Cardiac septum (tissue), 1 donor: ENCODE results near the gene NEMP1. TPM values are rescaled to one million over a fixed set of nuclear protein-coding genes. Genes with fewer than 3 reads are reported as not detected.
"Not testable (repeated sequence)": the region's sequence is repeated elsewhere in the genome, so short reads cannot be mapped to it uniquely, and the experiment has no call there.

Experiments
- DNase-seq: peaks from one replicate; pipeline ENCODE4 v3.0.0-alpha.2; 2020; ENCODE audit warnings: low spot score
- intact Hi-C: fragments of 100-400 bp; cut with DNase I; formaldehyde crosslinking; loops from one replicate; pipeline ENCODE4 v1.14.0; 2022
- total RNA-seq: library from RNA; stranded (reverse); fragmentation: NEBNext Ultra II Directional; extraction: Animal tissue kit (Norgen Biotek cat#: 25700); gene quantifications from one replicate; pipeline ENCODE4 v1.2.1, GENCODE V29; 2021
- donor health status: DM: no; HTN: no; CAD: no.

The NEMP1 gene
- total RNA-seq, 1 donor from 2014 or later: 2.4 TPM

DNA sequence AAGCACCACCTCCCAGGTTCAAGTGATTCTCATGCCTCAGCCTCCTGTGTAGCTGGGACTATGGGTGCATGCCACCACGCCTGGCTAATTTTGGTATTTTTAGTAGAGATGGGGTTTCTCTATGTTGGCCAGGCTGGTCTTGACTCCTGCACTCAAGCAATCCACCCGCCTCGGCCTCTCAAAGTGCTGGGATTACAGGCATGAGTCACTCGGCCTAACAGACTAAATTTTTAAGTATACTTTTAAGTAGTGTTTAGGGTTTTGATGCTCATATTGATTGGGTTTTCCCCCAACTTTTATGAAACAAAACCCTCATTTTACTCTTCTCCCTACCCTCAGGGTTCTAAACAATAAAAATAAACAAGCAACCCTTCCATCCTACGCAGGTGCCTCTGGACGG, 34.1 kb downstream of the NEMP1 start:
- intact Hi-C loops: no loop called here
- no peak for DNase-seq

DNA sequence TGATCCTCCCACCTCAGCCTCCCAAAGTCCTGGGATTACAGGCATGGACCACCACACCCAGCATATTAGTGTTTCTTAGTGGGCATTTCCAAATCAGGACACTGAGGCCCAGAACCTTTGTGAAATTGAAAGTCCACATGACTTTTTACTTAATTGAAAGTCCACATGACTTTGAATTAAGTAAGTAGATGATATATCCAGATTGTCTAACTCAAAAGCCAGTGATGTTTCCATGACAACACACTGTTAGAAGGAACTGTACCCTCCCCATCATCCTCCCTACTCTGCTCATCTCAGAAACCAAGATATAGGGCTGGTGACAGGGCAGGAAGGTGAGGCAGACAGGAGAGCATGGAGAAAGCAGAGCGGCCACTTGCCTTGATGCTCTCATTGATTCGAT, 35.9 kb downstream of the NEMP1 start:
- DNase-seq: no peak
- intact Hi-C loops: no loop called here

DNA sequence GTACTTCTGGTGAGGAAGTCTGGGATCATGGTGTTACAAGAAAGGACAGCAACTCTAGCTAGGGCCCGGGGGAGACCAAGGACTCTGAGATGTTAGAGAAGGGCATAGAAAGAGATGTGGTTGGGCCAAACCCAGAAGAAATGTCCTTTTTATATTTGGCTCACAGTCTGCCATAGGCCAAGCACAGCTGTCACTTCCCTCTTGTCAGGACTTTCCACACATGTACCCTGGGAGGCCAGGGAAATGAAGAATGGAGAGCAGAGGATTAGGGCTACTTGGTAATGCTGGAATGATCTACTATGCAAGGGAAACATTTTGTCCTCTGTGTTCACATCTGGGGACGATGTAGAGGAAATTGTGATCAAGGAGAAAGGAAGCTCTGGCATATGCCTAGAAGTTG, 37.8 kb downstream of the NEMP1 start:
- intact Hi-C loops: no loop called here
- no peak for DNase-seq

DNA sequence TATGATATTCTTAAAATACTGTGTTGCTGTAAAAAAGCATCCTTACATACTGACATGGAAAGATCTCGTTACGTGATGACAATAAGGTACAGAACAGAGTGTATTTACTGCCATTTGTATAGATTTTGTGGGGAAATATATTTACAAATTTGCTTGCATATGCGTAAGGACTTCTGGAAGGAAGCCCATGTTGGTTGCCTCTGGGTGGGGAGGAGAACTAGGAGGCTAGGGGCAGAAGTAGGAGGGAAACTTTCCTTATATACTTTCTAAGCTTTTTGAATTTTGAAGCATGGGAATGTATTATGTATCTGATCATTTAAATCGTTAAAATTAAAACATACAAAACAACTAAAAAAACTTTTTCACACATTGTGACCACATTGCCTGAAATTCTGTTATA, 38.4 kb downstream of the NEMP1 start:
- intact Hi-C loops: no loop called here
- no peak for DNase-seq

DNA sequence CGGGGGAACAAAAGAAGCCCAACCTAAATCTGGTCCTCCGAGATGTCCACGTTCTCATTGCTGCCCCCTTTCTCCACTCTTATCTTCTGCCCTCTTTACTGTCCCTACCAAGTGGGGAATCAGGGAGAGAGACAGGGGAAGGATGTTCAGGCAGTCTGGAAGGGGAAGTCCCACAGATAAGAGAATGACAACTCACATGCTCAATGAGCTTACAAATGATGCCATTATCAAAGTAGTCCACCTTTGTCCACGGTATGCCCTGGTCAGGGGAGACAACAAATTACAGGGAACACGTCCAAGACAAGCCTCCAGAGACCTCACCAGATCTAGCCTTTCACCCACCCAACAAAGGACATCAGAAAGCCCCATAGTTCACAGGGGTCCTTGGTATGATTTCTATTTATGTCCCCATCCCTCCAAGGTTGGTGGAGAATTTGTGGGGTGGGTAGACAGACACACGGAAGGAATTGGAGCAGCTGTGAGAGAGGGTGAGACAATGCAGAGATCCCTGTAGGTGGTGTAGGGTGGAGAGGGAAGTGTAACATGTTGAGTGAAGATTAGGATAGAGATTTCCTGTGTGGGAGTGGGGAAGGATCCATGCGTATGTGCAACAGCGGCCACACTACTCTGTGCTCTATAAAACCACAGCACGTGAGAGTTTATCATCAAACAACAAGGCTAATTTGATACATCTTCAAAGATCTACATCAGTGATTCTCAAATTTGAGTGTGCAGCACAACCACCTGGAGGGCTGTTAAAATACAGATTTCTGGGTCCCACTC, 39.4 kb downstream of the NEMP1 start:
- intact Hi-C loops: no loop called here
- DNase-seq: no peak

DNA sequence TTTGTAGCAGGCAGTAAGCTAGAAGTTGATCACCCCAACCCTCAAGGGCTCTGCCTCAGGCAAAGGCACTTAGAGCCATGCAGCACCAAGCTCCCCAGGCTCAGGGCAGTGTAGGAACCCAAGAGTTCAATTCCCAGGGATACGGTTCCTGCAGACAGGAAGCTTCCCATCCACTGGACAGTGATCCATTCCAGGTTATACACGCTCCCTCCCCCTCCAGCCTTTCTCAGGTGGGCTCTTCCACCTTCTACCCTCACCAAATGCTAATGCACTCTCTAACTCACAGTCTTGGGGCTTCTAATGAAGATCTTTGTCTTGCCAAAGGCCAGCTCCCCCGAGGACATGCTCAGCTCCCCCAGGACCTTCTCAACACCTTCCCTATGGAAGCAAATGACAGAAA, 41.3 kb downstream of the NEMP1 start:
- no peak for DNase-seq
- intact Hi-C loops: no loop called here

DNA sequence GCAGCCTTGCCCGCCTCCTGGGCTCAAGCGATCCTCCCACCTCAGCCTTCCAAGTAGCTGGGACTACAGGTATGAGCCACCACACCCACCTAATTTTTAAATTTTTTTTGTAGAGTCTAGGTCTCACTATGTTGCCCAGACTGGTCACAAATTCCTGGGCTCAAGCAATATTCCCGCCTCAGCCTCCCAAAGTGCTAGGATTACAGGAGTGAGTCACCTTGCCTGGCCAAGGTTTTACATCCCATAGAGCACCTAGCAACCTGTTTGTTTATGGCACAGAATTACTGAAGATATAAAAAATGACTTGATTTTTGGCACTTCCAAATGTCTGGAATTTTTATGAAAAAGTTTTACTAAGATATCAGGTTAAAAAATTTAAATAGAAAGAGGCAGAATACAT, 45.2 kb downstream of the NEMP1 start:
- intact Hi-C loops: no loop called here
- DNase-seq: no peak

DNA sequence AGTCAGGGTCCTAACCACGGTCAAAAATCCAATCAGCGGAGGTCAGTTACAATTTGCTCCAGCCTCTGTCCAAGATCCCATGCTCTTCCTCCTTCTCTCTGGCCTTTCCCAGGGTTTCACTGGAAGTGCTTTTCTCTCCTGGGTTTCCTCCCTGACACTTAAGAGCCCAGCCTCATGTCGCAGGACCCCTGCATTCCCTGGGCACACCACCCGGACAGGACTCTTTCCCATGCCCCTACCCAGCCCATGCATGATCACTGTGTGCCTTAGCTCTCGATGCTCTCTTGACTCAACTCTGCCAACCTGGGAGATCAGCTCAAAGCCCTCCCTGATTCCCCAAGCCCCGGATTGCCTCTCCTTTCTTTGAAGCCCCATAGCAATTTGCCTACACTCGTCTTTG, 46.8 kb downstream of the NEMP1 start:
- intact Hi-C loops: no loop called here
- DNase-seq: no peak

DNA sequence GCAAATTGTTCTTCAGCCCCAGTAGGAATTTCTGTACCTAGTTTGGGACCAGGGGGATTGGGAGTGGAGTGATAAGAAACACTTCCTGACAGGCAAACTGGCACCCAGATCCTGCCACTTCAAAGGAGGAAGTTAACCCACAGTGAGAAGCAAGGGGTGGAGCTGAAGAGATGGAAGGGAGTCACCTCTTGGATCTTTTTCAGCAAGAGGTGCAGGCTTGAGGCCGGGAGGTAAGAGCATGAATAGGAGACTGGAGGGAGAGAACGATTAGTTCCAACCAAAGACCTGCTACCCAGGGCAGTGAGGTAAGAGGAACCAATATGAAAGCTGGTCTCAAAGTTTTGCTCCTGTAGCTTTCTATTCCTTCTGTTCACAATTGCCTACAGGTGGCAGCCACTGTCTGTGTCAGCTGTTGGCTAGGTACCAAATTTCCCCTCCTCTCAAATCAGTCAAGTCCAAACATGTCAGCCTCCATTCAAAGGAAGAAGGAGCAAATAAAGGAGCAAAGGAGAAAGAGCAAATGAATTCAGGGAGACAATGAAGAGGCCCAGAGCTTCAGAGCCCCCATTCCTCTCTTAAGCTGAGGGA, 47.4 kb downstream of the NEMP1 start:
- intact Hi-C loops: no loop called here
- no peak for DNase-seq

DNA sequence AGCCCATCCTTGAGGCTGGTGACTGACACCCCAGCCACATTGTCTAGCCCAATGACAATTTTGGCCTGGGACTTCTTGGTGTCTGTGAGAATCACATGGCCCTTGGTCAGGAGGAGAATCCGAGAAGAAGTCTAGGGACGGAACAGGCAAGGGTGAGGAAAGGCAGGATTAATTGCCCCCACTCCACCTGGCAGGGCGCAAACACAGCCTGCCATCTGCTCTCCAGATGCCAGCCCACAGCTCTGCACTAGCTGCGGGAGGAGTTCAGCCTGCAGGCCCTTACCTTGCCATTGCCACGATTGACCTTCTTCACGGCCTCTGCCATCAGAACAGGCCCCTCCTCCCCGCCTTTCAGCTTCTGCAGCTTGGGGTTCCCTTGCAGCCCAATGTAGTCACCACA, 49.1 kb downstream of the NEMP1 start:
- no peak for DNase-seq

DNA sequence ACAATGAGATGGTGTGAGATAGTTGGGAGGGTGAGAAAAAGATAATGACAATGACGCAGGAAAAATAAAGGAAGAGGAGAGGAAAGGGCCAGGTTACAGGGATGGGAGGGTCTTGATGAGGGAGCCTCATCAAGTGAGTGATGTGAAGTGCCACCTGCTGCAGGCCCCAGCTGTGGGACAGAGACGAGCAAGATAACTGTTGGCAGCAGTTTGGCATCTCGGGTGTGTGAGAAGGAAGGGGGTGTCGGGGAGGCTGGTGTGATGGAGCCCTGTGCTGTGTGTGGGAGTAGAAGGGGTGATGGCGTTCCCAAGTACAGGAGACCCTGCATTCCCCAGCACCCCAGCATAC, 50.8 kb downstream of the NEMP1 start:
- no peak for DNase-seq
- intact Hi-C loops: no loop called here

More for the DNA sequence above, 49.1 kb downstream of the NEMP1 start:
- intact Hi-C loops: no loop called here

DNA sequence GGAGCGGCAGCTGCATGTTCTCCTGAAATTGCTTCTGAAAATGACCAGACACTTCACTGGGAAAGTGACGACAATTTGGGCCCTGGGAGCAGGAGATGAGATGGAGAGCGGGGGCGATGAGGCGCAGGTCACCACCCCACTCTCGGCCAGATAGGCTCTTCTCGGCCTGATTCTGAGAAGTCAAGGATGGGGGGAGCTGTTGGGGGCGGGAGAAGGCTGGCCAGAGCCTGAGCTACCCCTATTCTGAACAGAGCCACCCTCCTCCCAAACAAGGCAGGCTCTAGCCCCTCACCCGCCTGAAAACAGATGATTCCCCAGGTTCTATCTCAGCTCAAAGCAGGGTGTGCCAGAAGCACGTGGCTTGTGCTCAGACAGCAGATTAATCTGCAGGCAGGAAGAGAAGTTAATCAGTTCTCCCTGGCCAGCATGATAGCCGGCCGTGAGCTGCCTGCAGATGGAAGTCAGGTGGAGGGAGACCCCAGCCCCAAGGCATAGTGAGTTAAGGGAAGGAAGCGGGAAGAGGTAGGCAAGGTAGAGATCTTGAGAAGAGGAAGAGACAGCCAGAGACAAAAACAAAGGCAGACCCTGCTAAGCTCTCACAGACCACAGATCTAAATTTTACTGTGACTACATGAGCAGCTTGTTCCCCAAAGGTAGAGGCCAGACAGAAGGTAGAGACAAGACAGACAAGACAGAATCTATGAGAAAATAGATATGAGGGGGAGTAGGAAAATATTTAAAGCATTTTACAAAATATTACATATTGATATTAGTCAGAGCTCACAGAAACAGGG, 51.4 kb downstream of the NEMP1 start:
- intact Hi-C loops: no loop called here
- DNase-seq: no peak

DNA sequence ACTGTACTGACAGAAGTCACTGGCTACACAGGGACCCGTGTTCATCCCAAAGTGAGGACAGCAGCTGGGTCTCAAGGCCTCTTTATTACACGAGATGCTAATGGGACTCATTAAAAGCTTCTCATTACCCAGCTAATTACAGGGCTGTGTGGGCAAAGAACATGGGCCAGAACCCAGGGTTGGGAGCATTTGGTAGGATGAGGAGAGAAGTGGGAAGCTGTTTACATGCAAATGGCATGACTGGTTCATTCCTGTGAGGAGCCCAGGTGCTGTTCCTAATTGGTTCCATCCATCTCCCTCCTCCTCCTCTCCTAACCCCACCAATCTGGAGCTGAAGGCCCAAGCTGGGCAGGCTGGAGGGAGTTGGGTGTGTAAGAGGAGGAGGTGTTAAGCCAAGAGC, 53.4 kb downstream of the NEMP1 start:
- no peak for DNase-seq
- intact Hi-C loops: no loop called here

DNA sequence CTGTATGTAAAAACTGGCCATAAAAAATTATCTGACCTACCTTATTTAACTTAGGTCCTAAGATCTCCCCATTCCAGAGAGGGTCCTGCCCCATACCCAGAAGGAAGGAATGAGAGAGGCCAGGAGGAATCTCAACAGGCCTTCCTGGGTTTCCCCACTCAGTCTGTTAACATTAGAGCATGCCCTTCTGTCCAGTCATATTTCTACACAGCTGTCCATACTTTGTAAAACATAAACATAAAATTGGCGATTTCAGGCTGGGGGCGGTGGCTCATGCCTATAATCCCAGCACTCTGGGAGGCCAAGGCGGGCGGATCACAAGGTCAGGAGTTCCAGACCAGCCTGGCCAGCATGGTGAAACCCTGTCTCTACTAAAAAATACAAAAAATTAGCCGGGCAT, 56.3 kb downstream of the NEMP1 start:
- DNase-seq, intact Hi-C loops: not testable (repeated sequence)

DNA sequence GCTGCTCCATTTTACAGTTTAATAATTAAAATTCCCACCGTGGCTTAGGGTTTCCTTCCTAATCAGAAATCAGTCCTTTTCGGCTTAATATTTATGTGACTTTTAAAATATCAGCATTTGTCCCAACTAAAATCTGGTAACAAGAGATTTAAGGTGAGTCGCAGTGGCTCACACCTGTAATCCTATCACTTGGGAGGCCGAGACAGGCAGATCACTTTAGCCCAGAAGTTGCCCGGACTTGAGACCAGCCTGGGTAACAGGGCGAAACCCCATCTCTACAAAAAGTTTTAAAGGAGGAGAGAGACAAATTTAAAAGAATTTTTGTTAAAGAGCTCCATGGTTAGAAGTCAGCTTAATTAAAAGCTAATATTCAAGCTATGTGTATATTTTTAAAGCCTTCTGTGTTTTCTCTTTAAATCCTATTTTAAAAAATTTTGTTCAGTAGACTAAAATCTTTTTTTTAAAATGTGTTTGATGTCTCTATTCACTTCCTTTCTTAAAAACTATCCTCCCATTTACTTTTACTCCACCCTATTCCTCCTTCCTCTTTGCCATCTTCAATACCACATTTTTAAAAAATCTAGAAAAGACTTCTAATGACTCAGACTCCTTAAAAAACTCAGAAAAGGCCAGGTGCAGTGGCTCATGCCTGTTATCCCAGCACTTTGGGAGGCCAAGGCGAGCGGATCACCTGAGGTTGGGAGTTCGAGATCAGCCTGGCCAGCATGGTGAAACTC, 58.4 kb downstream of the NEMP1 start:
- intact Hi-C loops: no loop called here
- DNase-seq: no peak

DNA sequence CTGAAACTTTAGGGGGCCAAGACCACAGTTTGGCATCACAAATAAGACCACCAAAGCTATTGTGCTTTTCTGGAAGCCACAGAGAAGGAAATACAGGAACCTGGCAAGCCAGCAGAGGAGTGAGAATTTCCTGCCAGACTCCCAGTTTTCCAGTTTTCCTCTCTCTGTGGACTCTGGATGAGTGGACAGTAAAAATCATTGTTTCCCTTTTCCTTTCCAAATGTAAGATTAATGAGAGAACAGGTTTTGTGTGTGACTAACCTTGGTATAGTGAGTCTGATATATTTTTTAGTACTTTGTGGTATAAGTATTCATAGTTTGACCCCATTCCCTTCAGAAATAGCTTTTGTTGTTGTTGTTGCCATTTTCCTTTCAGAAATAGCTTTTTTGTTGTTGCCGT, 59.7 kb downstream of the NEMP1 start:
- intact Hi-C loops: no loop called here
- no peak for DNase-seq

DNA sequence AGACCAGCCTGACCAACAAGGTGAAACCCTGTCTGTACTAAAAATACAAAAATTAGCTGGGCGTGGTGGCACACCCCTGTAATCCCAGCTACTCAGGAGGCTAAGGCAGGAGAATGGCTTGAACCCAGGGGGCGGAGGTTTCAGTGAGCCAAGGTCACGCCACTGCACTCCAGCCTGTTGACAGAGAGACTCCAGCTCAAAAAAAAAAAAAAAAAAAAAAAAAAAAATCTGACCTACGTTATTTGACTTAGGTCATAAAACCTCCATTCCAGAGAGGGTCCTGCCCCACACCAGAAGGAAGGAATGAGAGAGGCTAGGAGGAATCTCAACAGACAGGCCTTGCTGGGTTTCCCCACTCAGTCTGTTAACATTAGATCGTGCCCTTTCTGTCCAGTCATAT, 60.2 kb downstream of the NEMP1 start:
- DNase-seq, intact Hi-C loops: not testable (repeated sequence)

DNA sequence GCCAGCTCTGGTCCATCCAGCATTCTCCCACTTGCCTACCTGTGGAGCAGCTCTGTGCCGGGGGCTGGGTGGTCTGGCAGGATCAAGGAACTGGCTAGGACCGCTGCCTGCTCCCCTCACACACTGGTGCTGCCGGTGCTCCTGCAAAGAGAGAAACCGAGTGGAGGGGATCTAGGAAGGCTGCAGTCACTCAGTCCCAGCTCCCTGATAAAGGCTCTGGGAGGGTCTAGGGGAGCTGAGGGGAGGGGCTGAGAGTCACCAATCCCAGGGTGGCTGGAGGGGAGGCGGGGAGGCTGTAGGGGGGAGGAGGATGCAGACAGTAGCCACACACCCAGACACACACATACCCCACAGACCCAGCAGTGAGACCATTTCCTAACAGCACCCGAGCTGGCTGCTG, 62.2 kb downstream of the NEMP1 start, which contains the start of gene TAC3:
TAC3 (minus strand) TSS at position 182 of the 400 bp plus-strand sequence. CDS start 732 bp downstream, outside the sequence.
- intact Hi-C loops: no loop called here
- no peak for DNase-seq

DNA sequence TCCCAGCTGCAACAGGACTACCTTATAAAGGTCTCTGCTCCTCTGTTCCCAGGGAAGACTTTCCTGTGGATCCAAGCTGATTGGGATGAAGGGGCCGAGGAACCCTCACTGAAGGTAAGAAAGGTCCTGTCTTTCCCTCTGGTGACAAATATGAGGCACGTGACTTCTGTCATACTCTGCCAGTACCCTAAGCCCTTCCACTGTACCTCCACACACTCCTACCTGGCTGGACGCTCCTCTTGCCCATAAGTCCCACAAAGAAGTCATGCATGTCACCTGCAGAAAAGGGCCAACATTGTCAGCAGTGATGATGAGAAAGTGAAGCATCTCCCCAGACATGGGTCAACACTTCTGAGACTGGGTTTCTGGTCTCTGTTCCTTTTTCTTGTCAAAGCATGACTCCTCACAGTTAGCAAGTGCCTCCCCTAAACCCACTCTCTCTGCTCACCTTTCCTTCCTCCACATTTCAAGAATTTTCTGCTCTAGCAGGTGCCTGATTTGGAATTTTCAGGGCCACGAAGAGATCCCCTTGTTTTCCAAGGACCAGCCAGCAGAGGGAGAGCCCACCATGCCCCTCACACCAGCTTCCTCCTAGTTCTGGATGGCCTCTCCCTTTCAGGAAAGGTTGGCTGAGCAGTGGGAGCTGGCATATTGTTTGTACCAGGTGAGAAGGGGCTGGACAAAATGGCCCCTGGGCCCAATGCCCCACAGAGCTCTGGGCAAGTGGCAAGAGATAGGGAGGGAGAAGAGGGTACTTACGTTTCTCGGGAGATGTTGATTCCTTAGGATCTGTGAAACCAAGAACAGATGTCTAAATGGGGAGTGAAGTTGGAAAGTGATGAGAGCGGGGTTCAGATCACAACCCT, 65.8 kb downstream of the NEMP1 start:
- intact Hi-C loops: no loop called here
- no peak for DNase-seq
